SU-DHL-6 (cell line): ENCODE results near the gene NCKAP5.

ENCODE experiments used
- H2AFZ ChIP-seq: fragments of 200-600 bp; sonication (generic); 2 replicates; pipeline ENCODE4 v1.6.1; 2014; ENCODE audit warnings: low read depth, mild to moderate bottlenecking, moderate library complexity, mixed read lengths, antibody characterized with exemption, low read length; ENCODE audit not compliant: severe bottlenecking
- H3F3A ChIP-seq: fragments of 200-600 bp; shearing (Covaris generic); 2 replicates; pipeline ENCODE4 v1.6.0; 2016; ENCODE audit warnings: antibody characterized with exemption, mild to moderate bottlenecking; ENCODE audit not compliant: insufficient read depth
- H3K27ac ChIP-seq: fragments of 200-600 bp; sonication (generic); 2 replicates; pipeline ENCODE4 v1.5.1; 2016; ENCODE audit warnings: low read depth, mild to moderate bottlenecking, low read length, moderate library complexity, mixed read lengths
- H3K27me3 ChIP-seq: fragments of 200-600 bp; sonication (generic), shearing (Covaris generic); 2 replicates; pipeline ENCODE4 v1.6.0; 2014; ENCODE audit warnings: mild to moderate bottlenecking, low read length
- H3K36me3 ChIP-seq: fragments of 200-600 bp; sonication (generic); 2 replicates; pipeline ENCODE4 v1.6.1; 2014; ENCODE audit warnings: mild to moderate bottlenecking, low read length, mixed read lengths
- H3K4me2 ChIP-seq: fragments of 300-600, 200-600 bp; shearing (Covaris generic), sonication (generic); 2 replicates; pipeline ENCODE4 v1.6.0; 2014; ENCODE audit warnings: low read length, low read depth, mild to moderate bottlenecking; ENCODE audit not compliant: poor library complexity, severe bottlenecking
- H3K4me3 ChIP-seq: fragments of 200-600 bp; sonication (generic); 2 replicates; pipeline ENCODE4 v1.5.1; 2014; ENCODE audit warnings: antibody characterized with exemption, low read length, mild to moderate bottlenecking, mixed read lengths; ENCODE audit not compliant: insufficient read depth, poor library complexity, severe bottlenecking
- H3K79me2 ChIP-seq: fragments of 200-600 bp; sonication (generic); 2 replicates; pipeline ENCODE4 v1.6.1; 2014; ENCODE audit warnings: mild to moderate bottlenecking, low read length, moderate library complexity; ENCODE audit not compliant: insufficient read depth
- H3K9ac ChIP-seq: fragments of 200-600 bp; sonication (generic); 2 replicates; pipeline ENCODE4 v1.7.0; 2014; ENCODE audit warnings: mild to moderate bottlenecking, low read length
- H3K9me2 ChIP-seq: fragments of 200-600 bp; sonication (generic); replicated peaks from 2 replicates; pipeline ENCODE4 v1.6.1; 2014; ENCODE audit warnings: low read length; ENCODE audit not compliant: insufficient read depth
- H3K9me3 ChIP-seq: fragments of 200-600 bp; sonication (generic); 2 replicates; pipeline ENCODE4 v1.6.1; 2014; ENCODE audit warnings: low read length, mixed read lengths; ENCODE audit not compliant: insufficient read depth
- H4K20me1 ChIP-seq: fragments of 200-600 bp; sonication (generic); 2 replicates; pipeline ENCODE4 v1.6.1; 2014; ENCODE audit warnings: low read depth, mild to moderate bottlenecking, antibody characterized with exemption, low read length, moderate library complexity, mixed read lengths
- CTCF ChIP-seq: fragments of 200-600 bp; sonication (generic); IDR thresholded peaks from one replicate; pipeline ENCODE4 v1.5.1; 2017; ENCODE audit warnings: antibody characterized with exemption, mild to moderate bottlenecking, low read length, moderate library complexity; ENCODE audit not compliant: insufficient read depth, poor library complexity, severe bottlenecking
- EZH2phosphoT487 ChIP-seq: fragments of 200-600 bp; sonication (generic), shearing (Covaris generic); conservative IDR thresholded peaks from 2 replicates; pipeline ENCODE4 v1.6.1; 2018; ENCODE audit warnings: mild to moderate bottlenecking, antibody characterized with exemption, low read length, moderate library complexity, mixed read lengths

NCKAP5 gene

GRCh38 chr2:133235968-133236367 is 332.3 kb downstream of the NCKAP5 start:
- H3K36me3 ChIP-seq, result no peaks in the 10 kb centered on the region
- no peak overlapping the region for H3K27ac ChIP-seq
- no peaks in the 10 kb centered on the region for H3K79me2 ChIP-seq
- no peak overlapping the region for H3K4me3 ChIP-seq
- H3K9me2 ChIP-seq, result no peaks in the 10 kb centered on the region
- H4K20me1 ChIP-seq, result no peaks in the 10 kb centered on the region
- H2AFZ ChIP-seq, result no peak overlapping the region
- no peak overlapping the region for H3K4me2 ChIP-seq
- H3K9me3 ChIP-seq, result no peaks in the 10 kb centered on the region
- no peak for TF ChIP-seq EZH2phosphoT487
- no peak for TF ChIP-seq CTCF
- H3K9ac ChIP-seq, result no peak overlapping the region
- H3F3A ChIP-seq, result no peaks in the 10 kb centered on the region
- no peaks in the 10 kb centered on the region; the same call in 1 of the 2 replicates for H3K27me3 ChIP-seq

- Histone ChIP-seq H3K27me3 (no peaks in the 10 kb centered on the region), H4K20me1 (no peaks in the 10 kb centered on the region), H3K9me3 (no peaks in the 10 kb centered on the region), H3K9ac (no peak overlapping the region), H3K79me2 (no peaks in the 10 kb centered on the region), H3K27ac (no peak overlapping the region), H3F3A (no peaks in the 10 kb centered on the region), H2AFZ (no peak overlapping the region), H3K4me3 (no peak overlapping the region), H3K9me2 (no peaks in the 10 kb centered on the region), H3K36me3 (no peaks in the 10 kb centered on the region), H3K4me2 (no peak overlapping the region)
- TF ChIP-seq EZH2phosphoT487 (no peak), CTCF (no peak)
Observed at GRCh38 chr2:133232556-133232955, 335.7 kb downstream of the NCKAP5 start.

- H3K9me3 ChIP-seq, result no peaks in the 10 kb centered on the region
- H3F3A ChIP-seq, result no peaks in the 10 kb centered on the region
- H3K9ac ChIP-seq, result no peak overlapping the region
- no peaks in the 10 kb centered on the region for H3K36me3 ChIP-seq
- H2AFZ ChIP-seq, result no peak overlapping the region
- no peak overlapping the region for H3K27ac ChIP-seq
- H3K27me3 ChIP-seq, result no peaks in the 10 kb centered on the region
- TF ChIP-seq CTCF, result no peak
- no peak for TF ChIP-seq EZH2phosphoT487
- no peak overlapping the region for H3K4me2 ChIP-seq
- H4K20me1 ChIP-seq, result no peaks in the 10 kb centered on the region
- no peak overlapping the region for H3K4me3 ChIP-seq
- H3K79me2 ChIP-seq, result no peaks in the 10 kb centered on the region
- no peaks in the 10 kb centered on the region for H3K9me2 ChIP-seq
Observed at GRCh38 chr2:133231264-133231663, 337.0 kb downstream of the NCKAP5 start.

- Histone ChIP-seq H3K27me3 (no peaks in the 10 kb centered on the region), H3K36me3 (no peaks in the 10 kb centered on the region), H3K79me2 (no peaks in the 10 kb centered on the region), H3K9ac (no peak overlapping the region), H3F3A (no peaks in the 10 kb centered on the region), H2AFZ (no peak overlapping the region), H3K9me3 (no peaks in the 10 kb centered on the region), H4K20me1 (no peaks in the 10 kb centered on the region), H3K9me2 (no peaks in the 10 kb centered on the region), H3K27ac (no peak overlapping the region), H3K4me2 (no peak overlapping the region), H3K4me3 (no peak overlapping the region)
- TF ChIP-seq CTCF, result no peak
Observed at GRCh38 chr2:133229974-133230373, 338.3 kb downstream of the NCKAP5 start.
